ENCODE measurements around the gene CPSF7. TPM values are rescaled to one million over a fixed set of nuclear protein-coding genes. Genes with fewer than 3 reads are reported as not detected.

The CPSF7 gene
- total and polyA plus RNA-seq, 2 donors (not counting 1 experiment from before 2014, with no cell fraction given), result 74.7 to 167 TPM

DNA sequence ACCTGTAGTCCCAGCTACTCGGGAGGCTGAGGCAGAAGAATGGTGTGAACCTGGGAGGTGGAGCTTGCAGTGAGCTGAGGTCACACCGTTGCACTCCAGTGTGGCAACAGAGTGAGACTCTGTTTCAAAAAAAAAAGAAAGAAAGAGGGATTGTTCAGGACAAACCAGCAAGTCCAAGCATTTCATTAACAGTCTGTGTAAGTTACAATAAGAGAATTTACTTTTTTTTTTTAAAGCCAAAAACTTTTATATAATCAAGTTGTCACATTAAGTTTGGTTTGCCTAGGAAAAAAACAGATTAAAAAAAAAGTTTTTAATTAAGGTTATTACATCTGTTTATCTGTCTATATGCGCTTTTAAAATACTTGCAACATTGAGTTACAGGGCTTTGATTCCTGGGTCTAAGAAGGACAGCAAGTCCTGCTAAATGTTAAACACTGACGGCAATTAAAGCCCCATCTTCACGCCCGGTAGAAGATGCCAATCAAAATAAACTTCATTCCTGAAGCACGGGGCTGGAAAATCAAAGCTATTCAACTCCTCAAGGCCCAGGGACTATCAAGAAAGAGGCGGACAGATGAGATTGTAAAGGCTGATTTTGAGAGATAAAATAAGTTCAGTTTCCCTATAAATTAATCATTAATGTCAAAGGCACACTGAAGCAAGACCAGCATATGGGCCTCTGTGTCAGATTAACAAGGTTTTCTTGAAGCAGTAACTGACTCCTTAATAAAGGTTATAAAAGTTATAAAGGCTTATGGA, 56.9 kb downstream of the CPSF7 start:
- 95% methylated on average over 3 of the region's 8 CpGs for WGBS (ENCODE audit: insufficient coverage)
- Mint-ChIP-seq H3K4me1 (no peaks in the 10 kb centered on the region), H3K9me3 (ENCODE audit: insufficient read depth) (no peaks in the 10 kb centered on the region), H3K27me3 (no peaks in the 10 kb centered on the region), H3K27ac (no peak overlapping the region), H3K4me3 (no peak overlapping the region)
- Histone ChIP-seq H3K27ac (ENCODE audit: low read length in 2 of 2) (no peak overlapping the region), H4K20me1 (ENCODE audit: control insufficient read depth, insufficient read depth, low read length, poor library complexity, severe bottlenecking) (no peaks in the 10 kb centered on the region), H3K4me1 (ENCODE audit: control insufficient read depth in 2 of 2, insufficient read depth in 2 of 2, low read length in 2 of 2) (no peaks in the 10 kb centered on the region), H3K4me2 (replicated peaks; ENCODE audit: low read depth, low read length, poor library complexity, severe bottlenecking) (no peak overlapping the region), H2AFZ (ENCODE audit: insufficient read depth, low read depth, low read length, poor library complexity, severe bottlenecking) (no peak overlapping the region), H3K79me2 (ENCODE audit: control insufficient read depth, insufficient read depth, low read length) (no peaks in the 10 kb centered on the region), H3K27me3 (replicated peaks in 1 of 4; ENCODE audit: control extremely low read depth in 1 of 4, control insufficient read depth in 3 of 4, insufficient read depth in 4 of 4, low read length in 3 of 4) (no peaks in the 10 kb centered on the region), H3K9ac (ENCODE audit: low read length) (no peak overlapping the region), H3K9me3 (ENCODE audit: control extremely low read depth in 1 of 3, control insufficient read depth in 2 of 3, insufficient read depth in 1 of 3, low read length in 2 of 3) (peaks cover 0 to 11% (median 4%) of the 10 kb centered on the region in 3 donors), H3K4me3 (ENCODE audit: control extremely low read depth in 1 of 5, extremely low read depth in 1 of 5, insufficient read depth in 1 of 5, low read depth in 2 of 5, low read length in 4 of 5) (no peak overlapping the region), H3K36me3 (replicated peaks in 1 of 2; ENCODE audit: control extremely low read depth in 1 of 2, control insufficient read depth in 1 of 2, extremely low read depth in 1 of 2, insufficient read depth in 2 of 2, low read length in 1 of 2) (peaks cover 2 to 31% of the 10 kb centered on the region in 2 experiments)
- intact Hi-C loops (cut with micrococcal nuclease), result no loop called here
- no peak for TF ChIP-seq CTCF (IDR thresholded peaks at IDR 0.05)
- no peak for TF ChIP-seq EZH2 (IDR thresholded peaks at IDR 0.05; ENCODE audit: borderline replicate concordance, insufficient read depth, low read depth, low read length, poor library complexity, severe bottlenecking)
- POLR2A ChIA-PET, result interaction anchor here (0.7 to 1.0 kb wide), 2 partner anchors 8 to 11 kb away, joined by 3 read pairs; partner anchors contain the start of genes CYB561A3 and TMEM138
- DNase-seq, result no peak
- no peak for ATAC-seq (ENCODE audit: low read depth)
- CTCF ChIA-PET, result interaction anchor here (0.8 to 1.0 kb wide), 2 partner anchors 13 to 37 kb away, joined by 3 read pairs; no protein-coding TSS in a partner anchor
